ENCODE results near the gene DNHD1.

DNA sequence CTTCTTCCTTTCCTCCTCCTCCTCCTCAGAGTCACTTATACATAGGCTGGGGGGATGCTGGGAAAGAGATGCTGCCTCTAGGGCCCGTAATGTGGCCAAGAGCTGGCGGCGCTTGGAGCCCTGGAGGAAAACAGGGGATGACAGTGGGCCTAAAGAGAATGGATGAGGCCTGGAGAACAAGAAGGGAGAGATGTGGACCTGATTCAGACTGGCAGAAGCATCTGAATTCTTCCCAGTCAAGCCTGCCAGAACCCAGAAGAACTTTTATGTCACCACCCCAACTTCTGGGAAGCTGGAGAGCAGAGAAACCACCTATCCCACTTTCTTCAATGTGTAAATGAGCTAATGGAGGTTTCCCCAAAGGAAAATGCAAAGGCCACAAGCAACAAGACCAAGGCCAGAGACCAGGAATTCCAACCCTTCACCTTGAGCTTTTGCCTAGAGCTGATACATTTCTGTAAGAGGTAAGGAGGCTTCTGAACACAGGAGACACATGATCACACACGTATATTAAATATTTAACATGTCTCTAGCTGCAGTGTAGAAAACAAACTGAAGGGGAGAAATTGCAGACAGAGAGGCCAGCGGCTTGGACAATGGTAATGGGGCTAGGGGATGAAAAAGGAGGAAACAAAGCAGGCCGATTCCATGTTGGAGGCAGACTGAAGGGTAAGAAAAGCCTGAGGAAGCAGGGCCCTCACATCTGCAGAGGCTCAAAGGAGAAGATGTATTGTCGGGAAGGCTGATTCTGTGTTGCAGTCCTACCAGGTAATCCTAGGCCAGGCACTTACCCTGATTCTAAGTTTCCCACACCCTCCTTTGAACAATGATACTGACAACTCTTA is 105.2 kb downstream of the DNHD1 start:
- TF ChIP-seq EZH2phosphoT487 (IDR thresholded peaks at IDR 0.05) (no peak), CTCF (IDR thresholded peaks at IDR 0.05) (no peak)

Measured in neural progenitor cell (in vitro differentiated cells).